ENCODE data around the gene OASL. TPM values are rescaled to one million over a fixed set of nuclear protein-coding genes. Genes with fewer than 3 reads are reported as not detected.

OASL gene
- total RNA-seq, 6 donors from 2014 or later = 5.2 to 24.2 (median 17.2) TPM

DNA sequence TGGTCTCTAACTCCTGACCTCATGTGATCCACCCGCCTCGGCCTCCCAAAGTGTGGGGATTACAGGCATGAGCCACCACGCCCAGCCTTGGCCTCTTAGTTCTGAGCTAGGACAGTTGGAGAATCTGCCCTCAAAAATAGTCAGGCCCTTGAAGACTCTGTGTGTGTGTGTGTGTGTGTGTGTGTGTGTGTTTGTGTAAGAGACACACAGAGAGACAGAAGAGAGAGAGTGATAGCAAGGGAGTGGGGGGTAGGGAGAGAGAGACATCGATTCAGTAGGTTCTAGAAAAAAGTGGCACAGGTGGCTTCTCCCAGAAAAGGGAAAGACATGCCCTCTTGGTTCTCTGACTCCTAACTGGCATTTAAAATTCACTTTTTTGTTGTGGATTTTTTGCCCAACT is 55.3 kb downstream of the OASL start:
- TF ChIP-seq POLR2A (IDR thresholded peaks at IDR 0.05) = no peak
- no peak for TF ChIP-seq POLR2AphosphoS5 (IDR thresholded peaks at IDR 0.05)
- TF ChIP-seq, protein P1, sequence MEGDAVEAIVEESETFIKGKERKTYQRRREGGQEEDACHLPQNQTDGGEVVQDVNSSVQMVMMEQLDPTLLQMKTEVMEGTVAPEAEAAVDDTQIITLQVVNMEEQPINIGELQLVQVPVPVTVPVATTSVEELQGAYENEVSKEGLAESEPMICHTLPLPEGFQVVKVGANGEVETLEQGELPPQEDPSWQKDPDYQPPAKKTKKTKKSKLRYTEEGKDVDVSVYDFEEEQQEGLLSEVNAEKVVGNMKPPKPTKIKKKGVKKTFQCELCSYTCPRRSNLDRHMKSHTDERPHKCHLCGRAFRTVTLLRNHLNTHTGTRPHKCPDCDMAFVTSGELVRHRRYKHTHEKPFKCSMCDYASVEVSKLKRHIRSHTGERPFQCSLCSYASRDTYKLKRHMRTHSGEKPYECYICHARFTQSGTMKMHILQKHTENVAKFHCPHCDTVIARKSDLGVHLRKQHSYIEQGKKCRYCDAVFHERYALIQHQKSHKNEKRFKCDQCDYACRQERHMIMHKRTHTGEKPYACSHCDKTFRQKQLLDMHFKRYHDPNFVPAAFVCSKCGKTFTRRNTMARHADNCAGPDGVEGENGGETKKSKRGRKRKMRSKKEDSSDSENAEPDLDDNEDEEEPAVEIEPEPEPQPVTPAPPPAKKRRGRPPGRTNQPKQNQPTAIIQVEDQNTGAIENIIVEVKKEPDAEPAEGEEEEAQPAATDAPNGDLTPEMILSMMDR (IDR thresholded peaks at IDR 0.05) = no peak
- no peak for TF ChIP-seq EP300 (IDR thresholded peaks at IDR 0.05)
- WGBS, 2 donors = 79 to 85% methylated on average over 4 of the region's 4 CpGs
- no peak for DNase-seq

DNA sequence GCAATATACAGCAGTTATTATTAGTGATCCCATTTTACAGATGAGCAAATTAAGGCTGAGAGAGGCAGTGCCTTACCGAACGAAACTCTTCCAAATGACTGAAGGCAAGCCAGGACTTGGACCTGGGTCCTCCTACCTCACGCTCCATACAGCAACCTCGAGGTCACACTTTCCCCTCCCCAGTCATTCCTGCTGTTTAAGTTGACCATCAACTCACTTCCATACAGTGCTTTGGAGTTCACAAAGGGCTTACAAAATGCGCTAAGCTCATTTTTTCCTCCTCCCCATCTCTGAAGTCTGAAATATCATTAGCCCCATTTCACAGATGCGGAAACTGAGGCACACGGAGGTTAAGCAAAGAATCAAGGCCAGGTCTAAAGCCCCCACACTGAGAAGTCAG is 56.4 kb downstream of the OASL start:
- Histone ChIP-seq H3K36me3 (no peaks in the 10 kb centered on the region), H3K4me1 (no peaks in the 10 kb centered on the region), H3K9me3 (no peaks in the 10 kb centered on the region), H3K4me3 (no peak overlapping the region), H3K27me3 (no peaks in the 10 kb centered on the region), H3K27ac (no peak overlapping the region)
- no peak for ATAC-seq (ENCODE audit: low FRiP score in 2 of 2)
- 75 to 86% methylated on average over 7 of the region's 7 CpGs for WGBS, 2 donors
- DNase-seq = no peak
- TF ChIP-seq, protein P1 (IDR thresholded peaks at IDR 0.05) = no peak
- TF ChIP-seq POLR2AphosphoS5 (IDR thresholded peaks at IDR 0.05) (no peak), EP300 (IDR thresholded peaks at IDR 0.05) (no peak), POLR2A (IDR thresholded peaks at IDR 0.05) (no peak)

More for the DNA sequence above, 55.3 kb downstream of the OASL start:
- no peak overlapping the region for H3K4me3 ChIP-seq
- no peaks in the 10 kb centered on the region for H3K36me3 ChIP-seq
- no peaks in the 10 kb centered on the region for H3K27me3 ChIP-seq
- H3K9me3 ChIP-seq = no peaks in the 10 kb centered on the region
- no peaks in the 10 kb centered on the region for H3K4me1 ChIP-seq
- no peak for ATAC-seq (ENCODE audit: low FRiP score in 2 of 2)
- no peak overlapping the region for H3K27ac ChIP-seq

DNA sequence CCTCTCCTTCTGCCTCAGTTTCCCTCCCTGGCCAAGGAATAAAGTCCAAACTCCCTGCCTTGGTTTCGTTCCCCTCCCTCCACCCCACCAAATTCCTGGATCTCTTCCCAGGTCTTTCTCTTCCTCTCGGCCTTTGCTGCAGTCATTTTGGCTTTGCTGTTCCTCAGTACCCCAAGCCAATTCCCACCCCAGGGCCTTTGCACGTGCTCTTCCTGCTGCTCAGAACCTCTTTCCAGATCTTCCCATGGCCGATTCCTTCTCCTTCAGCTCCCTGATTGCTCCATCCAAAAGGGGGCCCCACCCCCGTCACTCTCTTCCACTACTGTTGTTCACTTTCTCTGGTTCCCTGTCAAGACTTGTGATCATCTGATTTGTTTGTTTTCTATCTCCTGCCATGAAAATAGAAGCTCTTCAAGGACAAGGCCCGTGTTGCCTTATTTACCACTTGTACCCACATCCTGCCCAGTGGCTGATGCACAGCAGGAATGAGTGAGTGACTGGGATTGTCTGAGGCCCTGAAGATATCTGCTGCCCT is 57.6 kb downstream of the OASL start:
- Histone ChIP-seq H3K36me3 (no peaks in the 10 kb centered on the region), H3K4me1 (no peaks in the 10 kb centered on the region), H3K27me3 (no peaks in the 10 kb centered on the region), H3K27ac (no peak overlapping the region), H3K4me3 (no peak overlapping the region), H3K9me3 (no peaks in the 10 kb centered on the region)
- 65 to 71% methylated on average over 6 of the region's 6 CpGs for WGBS, 2 donors
- no peak for ATAC-seq (ENCODE audit: low FRiP score in 2 of 2)
- TF ChIP-seq EP300 (IDR thresholded peaks at IDR 0.05) (no peak), POLR2A (IDR thresholded peaks at IDR 0.05) (no peak), POLR2AphosphoS5 (IDR thresholded peaks at IDR 0.05) (no peak)
- TF ChIP-seq, protein P1 (IDR thresholded peaks at IDR 0.05) = no peak
- DNase-seq = no peak

DNA sequence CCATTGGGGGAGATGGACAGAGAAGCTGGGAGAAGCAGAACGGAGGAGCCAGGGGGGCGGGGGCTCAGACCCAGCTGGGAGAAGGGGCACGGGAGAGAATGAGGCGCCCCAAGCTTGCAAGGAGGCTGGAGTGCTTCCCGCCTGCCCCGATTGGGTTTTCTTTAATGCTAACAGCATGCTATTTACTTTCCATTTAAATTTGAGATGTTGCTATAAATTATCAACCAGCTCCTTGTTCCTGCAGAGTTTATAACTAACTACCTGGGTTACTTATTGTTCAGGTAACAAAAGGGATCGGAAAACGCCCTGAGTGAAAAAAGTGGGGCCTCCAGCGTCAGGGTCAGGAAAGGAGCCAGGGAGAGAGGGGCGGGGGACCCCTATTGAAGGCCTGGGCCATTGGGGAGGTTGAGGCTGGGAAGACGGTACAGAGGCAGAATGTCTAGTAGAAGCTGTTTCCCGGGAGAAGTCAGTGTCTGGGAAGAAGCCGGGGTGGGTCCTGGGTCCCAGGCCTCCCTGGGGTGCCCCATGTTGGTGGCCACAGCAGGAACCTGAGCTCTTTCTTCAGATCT is 58.2 kb downstream of the OASL start:
- WGBS, 2 donors = 60 to 71% methylated on average over 13 of the region's 13 CpGs
- ATAC-seq (ENCODE audit: low FRiP score in 2 of 2) = no peak
- Histone ChIP-seq H3K36me3 (no peaks in the 10 kb centered on the region), H3K4me1 (no peaks in the 10 kb centered on the region), H3K27ac (no peak overlapping the region), H3K4me3 (no peak overlapping the region), H3K27me3 (no peaks in the 10 kb centered on the region), H3K9me3 (no peaks in the 10 kb centered on the region)
- TF ChIP-seq EP300 (IDR thresholded peaks at IDR 0.05) (no peak), POLR2AphosphoS5 (IDR thresholded peaks at IDR 0.05) (no peak), POLR2A (IDR thresholded peaks at IDR 0.05) (no peak)
- TF ChIP-seq, protein P1 (IDR thresholded peaks at IDR 0.05) = no peak
- no peak for DNase-seq

All from upper lobe of left lung (tissue), 6 donors.